Measurements from ENCODE around the gene INPP5F.
"Not testable (repeated sequence)": the region's sequence is repeated elsewhere in the genome, so short reads cannot be mapped to it uniquely, and the experiment has no call there.

INPP5F gene

DNA sequence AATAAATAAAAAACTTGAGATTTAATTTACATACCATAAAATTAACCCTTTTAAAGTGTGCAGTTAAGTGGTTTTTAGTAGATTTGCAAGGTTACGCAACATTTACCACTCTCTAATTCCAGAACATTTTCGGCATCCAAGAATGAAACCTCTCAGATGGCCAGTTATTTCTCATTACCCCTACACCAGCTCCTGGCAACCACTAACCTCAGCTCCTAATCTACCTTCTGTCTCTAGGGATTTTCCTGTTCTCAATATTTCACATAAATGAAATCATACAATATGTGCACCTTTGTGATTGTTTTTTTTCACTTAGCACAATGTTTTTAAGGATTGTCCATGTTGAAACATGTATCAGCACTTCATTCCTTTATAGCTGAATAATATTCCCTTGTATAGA is 45.1 kb downstream of the INPP5F start:
- H3K23ac ChIP-seq (ENCODE audit: low read depth, low read length, poor library complexity), result no peak overlapping the region
- H4K91ac ChIP-seq (ENCODE audit: low read depth, low read length, poor library complexity), result no peak overlapping the region
- no peak overlapping the region for H3K9ac ChIP-seq (ENCODE audit: low read depth, low read length, poor library complexity)
- H3K27me3 ChIP-seq (ENCODE audit: control insufficient read depth in 3 of 3, insufficient read depth in 3 of 3, low read depth in 1 of 3, low read length in 3 of 3), result no peaks in the 10 kb centered on the region
- H2BK5ac ChIP-seq (ENCODE audit: low read length), result no peak overlapping the region
- H2AK5ac ChIP-seq (ENCODE audit: low read depth, low read length), result no peak overlapping the region
- no peaks in the 10 kb centered on the region for H3K79me1 ChIP-seq (ENCODE audit: low read depth, low read length)
- peaks cover 0 to 2% of the 10 kb centered on the region in 2 donors for H3K9me3 ChIP-seq (replicated peaks in 1 of 2; ENCODE audit: control insufficient read depth in 2 of 2, insufficient read depth in 1 of 2, low read depth in 1 of 2, low read length in 2 of 2)
- no peak overlapping the region for H2BK12ac ChIP-seq (ENCODE audit: low read length)
- no peaks in the 10 kb centered on the region for H3K4me1 ChIP-seq (ENCODE audit: control insufficient read depth in 2 of 2, insufficient read depth in 1 of 2, low read depth in 1 of 2, low read length in 2 of 2)
- no peak overlapping the region for H2BK15ac ChIP-seq (ENCODE audit: low read length)
- no peak overlapping the region for H3K4me2 ChIP-seq (ENCODE audit: insufficient read depth, low read length, poor library complexity, severe bottlenecking)
- H3K4ac ChIP-seq (ENCODE audit: low read length), result no peak overlapping the region
- no peak for DNase-seq (ENCODE audit: low spot score)
- no CpG with 5 or more reads among the region's 2 CpGs for WGBS, 2 donors (ENCODE audit: extremely low coverage in 2 of 2, insufficient read length in 2 of 2, insufficient replicate concordance in 1 of 2)
- H2BK120ac ChIP-seq (ENCODE audit: low read depth, low read length), result no peak overlapping the region
- H3K14ac ChIP-seq (ENCODE audit: low read length), result no peak overlapping the region
- H3K27ac ChIP-seq (replicated peaks; ENCODE audit: low read length), result no peak overlapping the region
- H3K4me3 ChIP-seq (ENCODE audit: low read length in 2 of 2), result no peak overlapping the region
- H4K8ac ChIP-seq (ENCODE audit: low read depth, low read length), result no peak overlapping the region
- peaks cover 0 to 9% of the 10 kb centered on the region in 2 donors for H3K36me3 ChIP-seq (replicated peaks in 1 of 2; ENCODE audit: control insufficient read depth in 2 of 2, insufficient read depth in 2 of 2, low read length in 2 of 2)
- H3K18ac ChIP-seq (ENCODE audit: low read length), result no peak overlapping the region
- no peak overlapping the region for H2AFZ ChIP-seq (ENCODE audit: low read length)

DNA sequence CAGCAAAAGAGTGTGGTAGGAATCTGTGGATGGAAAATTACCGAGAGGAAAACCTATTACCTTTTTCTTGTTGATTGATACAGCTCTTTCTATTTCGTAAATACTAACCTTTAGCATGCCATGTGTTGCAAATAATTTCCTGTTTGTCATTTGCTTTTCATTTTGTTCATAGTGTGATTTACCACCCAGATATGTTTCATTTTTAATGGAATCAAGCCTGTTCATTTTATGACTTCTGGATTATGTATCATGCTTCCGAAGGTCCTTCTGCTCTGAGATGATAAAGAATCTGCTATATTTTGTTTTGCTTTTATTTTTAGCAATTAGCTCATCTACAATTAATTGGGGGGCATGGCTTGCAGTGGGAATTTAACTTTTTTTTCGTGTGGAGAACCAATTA is 46.5 kb downstream of the INPP5F start:
- no peak overlapping the region for H3K18ac ChIP-seq (ENCODE audit: low read length)
- no peak overlapping the region for H2BK5ac ChIP-seq (ENCODE audit: low read length)
- H3K14ac ChIP-seq (ENCODE audit: low read length), result no peak overlapping the region
- no peak overlapping the region for H2AFZ ChIP-seq (ENCODE audit: low read length)
- no peaks in the 10 kb centered on the region for H3K79me1 ChIP-seq (ENCODE audit: low read depth, low read length)
- peaks cover 0 to 6% of the 10 kb centered on the region in 2 donors for H3K36me3 ChIP-seq (replicated peaks in 1 of 2; ENCODE audit: control insufficient read depth in 2 of 2, insufficient read depth in 2 of 2, low read length in 2 of 2)
- no peak overlapping the region for H4K91ac ChIP-seq (ENCODE audit: low read depth, low read length, poor library complexity)
- no peak overlapping the region for H3K4me3 ChIP-seq (ENCODE audit: low read length in 2 of 2)
- H3K4me1 ChIP-seq (ENCODE audit: control insufficient read depth in 2 of 2, insufficient read depth in 1 of 2, low read depth in 1 of 2, low read length in 2 of 2), result no peaks in the 10 kb centered on the region
- no peak overlapping the region for H2AK5ac ChIP-seq (ENCODE audit: low read depth, low read length)
- no peak overlapping the region for H2BK12ac ChIP-seq (ENCODE audit: low read length)
- no peak overlapping the region for H3K4ac ChIP-seq (ENCODE audit: low read length)
- no peak overlapping the region for H3K9ac ChIP-seq (ENCODE audit: low read depth, low read length, poor library complexity)
- H2BK15ac ChIP-seq (ENCODE audit: low read length), result no peak overlapping the region
- WGBS, 2 donors (ENCODE audit: extremely low coverage in 2 of 2, insufficient read length in 2 of 2, insufficient replicate concordance in 1 of 2), result no CpG with 5 or more reads among the region's 4 CpGs
- no peak overlapping the region for H3K23ac ChIP-seq (ENCODE audit: low read depth, low read length, poor library complexity)
- H3K4me2 ChIP-seq (ENCODE audit: insufficient read depth, low read length, poor library complexity, severe bottlenecking), result no peak overlapping the region
- H3K27me3 ChIP-seq (ENCODE audit: control insufficient read depth in 3 of 3, insufficient read depth in 3 of 3, low read depth in 1 of 3, low read length in 3 of 3), result no peaks in the 10 kb centered on the region
- no peak overlapping the region for H4K8ac ChIP-seq (ENCODE audit: low read depth, low read length)
- peaks cover 0 to 4% of the 10 kb centered on the region in 2 donors for H3K9me3 ChIP-seq (replicated peaks in 1 of 2; ENCODE audit: control insufficient read depth in 2 of 2, insufficient read depth in 1 of 2, low read depth in 1 of 2, low read length in 2 of 2)
- no peak overlapping the region for H2BK120ac ChIP-seq (ENCODE audit: low read depth, low read length)
- no peak for DNase-seq (ENCODE audit: low spot score)
- no peak overlapping the region for H3K27ac ChIP-seq (replicated peaks; ENCODE audit: low read length)

DNA sequence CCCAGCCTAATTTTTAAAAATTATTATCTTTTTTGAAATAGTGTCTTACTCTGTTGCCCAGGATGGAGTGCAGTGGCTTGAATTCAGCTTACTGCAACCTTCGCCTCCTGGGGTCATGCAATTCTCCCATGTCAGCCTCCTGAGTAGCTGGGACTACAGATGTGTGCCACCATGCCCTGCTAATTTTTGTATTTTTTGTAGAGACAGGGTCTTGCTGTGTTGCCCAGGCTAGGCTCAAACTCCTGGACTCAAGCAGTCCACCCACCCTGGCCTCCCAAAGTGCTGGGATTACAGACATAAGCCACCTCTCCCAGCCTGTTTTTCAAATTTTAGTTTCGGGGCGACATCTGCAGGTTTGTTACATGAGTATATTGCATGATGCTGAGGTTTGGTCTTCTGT is 47.2 kb downstream of the INPP5F start:
- not testable (repeated sequence) for H3K27me3 ChIP-seq (ENCODE audit: control insufficient read depth in 3 of 3, insufficient read depth in 3 of 3, low read depth in 1 of 3, low read length in 3 of 3); H2AK5ac ChIP-seq (ENCODE audit: low read depth, low read length); H2BK12ac ChIP-seq (ENCODE audit: low read length); H2BK15ac ChIP-seq (ENCODE audit: low read length); H3K79me1 ChIP-seq (ENCODE audit: low read depth, low read length); H3K4me2 ChIP-seq (ENCODE audit: insufficient read depth, low read length, poor library complexity, severe bottlenecking); H3K4ac ChIP-seq (ENCODE audit: low read length); H3K4me1 ChIP-seq (ENCODE audit: control insufficient read depth in 2 of 2, insufficient read depth in 1 of 2, low read depth in 1 of 2, low read length in 2 of 2); H3K23ac ChIP-seq (ENCODE audit: low read depth, low read length, poor library complexity); H3K9me3 ChIP-seq (replicated peaks in 1 of 2; ENCODE audit: control insufficient read depth in 2 of 2, insufficient read depth in 1 of 2, low read depth in 1 of 2, low read length in 2 of 2); H2AFZ ChIP-seq (ENCODE audit: low read length); H4K8ac ChIP-seq (ENCODE audit: low read depth, low read length); H3K27ac ChIP-seq (replicated peaks; ENCODE audit: low read length); DNase-seq (ENCODE audit: low spot score); H2BK120ac ChIP-seq (ENCODE audit: low read depth, low read length); H3K14ac ChIP-seq (ENCODE audit: low read length); H3K9ac ChIP-seq (ENCODE audit: low read depth, low read length, poor library complexity); H3K4me3 ChIP-seq (ENCODE audit: low read length in 2 of 2); H3K18ac ChIP-seq (ENCODE audit: low read length); H3K36me3 ChIP-seq (replicated peaks in 1 of 2; ENCODE audit: control insufficient read depth in 2 of 2, insufficient read depth in 2 of 2, low read length in 2 of 2); H4K91ac ChIP-seq (ENCODE audit: low read depth, low read length, poor library complexity); H2BK5ac ChIP-seq (ENCODE audit: low read length)
- no CpG with 5 or more reads among the region's 3 CpGs for WGBS, 2 donors (ENCODE audit: extremely low coverage in 2 of 2, insufficient read length in 2 of 2, insufficient replicate concordance in 1 of 2)

DNA sequence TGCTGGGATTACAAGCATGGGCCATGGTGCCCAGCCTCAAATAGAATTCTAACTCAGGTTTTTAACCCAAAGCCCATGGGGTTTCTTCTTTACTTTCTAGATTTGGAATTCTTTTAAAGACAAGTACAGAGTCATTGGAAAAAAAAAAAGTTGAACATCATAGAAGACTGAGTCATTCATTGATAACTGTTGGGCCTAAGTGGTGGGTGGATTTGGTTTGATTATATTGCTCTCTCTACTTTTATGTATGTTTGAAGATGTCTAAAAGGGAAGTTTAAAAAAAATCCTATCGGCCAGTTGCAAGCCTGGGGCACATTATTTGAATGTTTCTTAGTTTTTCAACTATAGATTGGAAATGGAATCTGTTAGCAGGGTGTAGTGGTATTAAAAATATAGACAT is 49.7 kb downstream of the INPP5F start:
- Histone ChIP-seq H3K27me3 (ENCODE audit: control insufficient read depth in 3 of 3, insufficient read depth in 3 of 3, low read depth in 1 of 3, low read length in 3 of 3) (no peaks in the 10 kb centered on the region), H3K9ac (ENCODE audit: low read depth, low read length, poor library complexity) (no peak overlapping the region), H3K79me1 (ENCODE audit: low read depth, low read length) (no peaks in the 10 kb centered on the region), H3K4ac (ENCODE audit: low read length) (no peak overlapping the region), H2BK5ac (ENCODE audit: low read length) (no peak overlapping the region), H4K8ac (ENCODE audit: low read depth, low read length) (no peak overlapping the region), H4K91ac (ENCODE audit: low read depth, low read length, poor library complexity) (no peak overlapping the region), H2AFZ (ENCODE audit: low read length) (no peak overlapping the region), H3K27ac (replicated peaks; ENCODE audit: low read length) (no peak overlapping the region), H3K14ac (ENCODE audit: low read length) (no peak overlapping the region), H3K4me2 (ENCODE audit: insufficient read depth, low read length, poor library complexity, severe bottlenecking) (no peak overlapping the region), H2BK120ac (ENCODE audit: low read depth, low read length) (no peak overlapping the region), H3K23ac (ENCODE audit: low read depth, low read length, poor library complexity) (no peak overlapping the region), H3K18ac (ENCODE audit: low read length) (no peak overlapping the region), H2AK5ac (ENCODE audit: low read depth, low read length) (no peak overlapping the region), H3K4me1 (ENCODE audit: control insufficient read depth in 2 of 2, insufficient read depth in 1 of 2, low read depth in 1 of 2, low read length in 2 of 2) (no peaks in the 10 kb centered on the region), H3K36me3 (replicated peaks in 1 of 2; ENCODE audit: control insufficient read depth in 2 of 2, insufficient read depth in 2 of 2, low read length in 2 of 2) (peaks cover 0 to 4% of the 10 kb centered on the region in 2 donors), H2BK12ac (ENCODE audit: low read length) (no peak overlapping the region), H3K9me3 (replicated peaks in 1 of 2; ENCODE audit: control insufficient read depth in 2 of 2, insufficient read depth in 1 of 2, low read depth in 1 of 2, low read length in 2 of 2) (peaks cover 0 to 2% of the 10 kb centered on the region in 2 donors), H2BK15ac (ENCODE audit: low read length) (no peak overlapping the region), H3K4me3 (ENCODE audit: low read length in 2 of 2) (no peak overlapping the region)
- DNase-seq (ENCODE audit: low spot score), result no peak
- WGBS, 2 donors (ENCODE audit: extremely low coverage in 2 of 2, insufficient read length in 2 of 2, insufficient replicate concordance in 1 of 2), result no CpG with 5 or more reads among the region's 1 CpG
